Measurements from ENCODE around the gene PARP15.

GRCh38 chr3:122681284-122681973 is 104.0 kb downstream of the PARP15 start:
- TF ChIP-seq CTCF (IDR thresholded peaks at IDR 0.05) = no peak
- TF ChIP-seq POLR2A (IDR thresholded peaks at IDR 0.05) = no peak

Measured in vagina (tissue), 2 donors.